ENCODE data around the gene TMPRSS11A.
A peak's percentile ranks its signal among the peaks of the same experiment; 100 is the strongest.

The TMPRSS11A gene, protein sequence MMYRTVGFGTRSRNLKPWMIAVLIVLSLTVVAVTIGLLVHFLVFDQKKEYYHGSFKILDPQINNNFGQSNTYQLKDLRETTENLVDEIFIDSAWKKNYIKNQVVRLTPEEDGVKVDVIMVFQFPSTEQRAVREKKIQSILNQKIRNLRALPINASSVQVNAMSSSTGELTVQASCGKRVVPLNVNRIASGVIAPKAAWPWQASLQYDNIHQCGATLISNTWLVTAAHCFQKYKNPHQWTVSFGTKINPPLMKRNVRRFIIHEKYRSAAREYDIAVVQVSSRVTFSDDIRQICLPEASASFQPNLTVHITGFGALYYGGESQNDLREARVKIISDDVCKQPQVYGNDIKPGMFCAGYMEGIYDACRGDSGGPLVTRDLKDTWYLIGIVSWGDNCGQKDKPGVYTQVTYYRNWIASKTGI

DNA sequence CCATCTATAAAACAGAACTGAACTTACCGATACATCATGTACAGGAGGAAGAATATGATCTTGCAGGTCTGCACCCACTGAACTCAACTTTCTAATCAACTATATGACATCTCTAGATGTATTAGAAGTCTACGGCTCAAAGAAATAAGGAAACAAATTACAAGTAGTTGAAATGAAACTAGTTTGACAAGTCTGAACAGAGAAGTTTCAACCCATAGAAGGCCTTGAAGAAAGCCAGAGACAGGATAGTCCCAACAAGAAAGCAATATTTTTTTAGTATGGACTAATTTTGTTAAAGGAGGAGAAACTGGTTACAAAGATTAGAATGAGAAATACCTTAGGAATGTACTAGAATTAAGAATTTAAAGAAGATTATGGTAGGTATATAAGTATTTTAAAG lies at the start of gene TMPRSS11A:
TMPRSS11A (minus strand) TSS at position 138 of the 400 bp plus-strand sequence; CDS start at position 38, 100 bp downstream.
- DNase-seq (ENCODE audit: low spot score), result no peak

DNA sequence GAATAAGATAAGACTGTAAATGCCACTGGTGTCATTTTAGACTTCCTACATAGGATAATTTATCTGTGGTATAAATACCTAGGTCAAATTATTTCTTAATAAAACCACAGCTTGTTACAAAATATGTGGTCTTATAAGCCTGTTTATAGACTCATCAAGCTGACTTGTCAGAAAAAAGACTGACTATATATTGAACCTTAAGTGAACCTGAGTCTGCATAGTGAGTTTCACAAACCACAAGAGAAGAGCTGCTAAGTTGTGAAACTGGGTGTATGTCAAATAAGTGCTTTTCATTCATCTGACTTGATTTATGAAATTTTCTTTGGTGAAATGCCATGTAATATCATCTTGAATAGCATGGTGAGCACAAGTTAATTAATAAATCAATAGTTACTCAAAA lies 48.4 kb upstream of the TMPRSS11A start:
- DNase-seq (ENCODE audit: low spot score), result no peak

DNA sequence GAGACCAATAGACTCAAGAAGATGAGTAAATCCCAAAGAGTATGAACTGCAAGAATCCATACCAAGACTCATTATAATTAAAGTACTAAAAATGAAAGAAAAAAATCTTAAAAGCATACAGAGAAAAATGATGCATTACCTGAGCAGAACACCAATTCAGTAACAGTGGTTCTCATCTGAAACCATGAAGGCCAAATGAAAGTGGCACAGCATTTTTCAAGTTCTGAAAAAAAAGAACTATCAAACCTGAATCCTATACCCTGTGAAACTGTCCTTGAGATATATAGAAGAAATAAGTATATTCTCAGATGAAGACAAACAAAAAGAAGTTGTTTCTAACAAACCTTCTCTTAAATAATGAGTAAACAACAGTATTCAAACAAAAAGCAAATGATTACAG lies 39.6 kb upstream of the TMPRSS11A start:
- DNase-seq (ENCODE audit: low spot score), result no peak

DNA sequence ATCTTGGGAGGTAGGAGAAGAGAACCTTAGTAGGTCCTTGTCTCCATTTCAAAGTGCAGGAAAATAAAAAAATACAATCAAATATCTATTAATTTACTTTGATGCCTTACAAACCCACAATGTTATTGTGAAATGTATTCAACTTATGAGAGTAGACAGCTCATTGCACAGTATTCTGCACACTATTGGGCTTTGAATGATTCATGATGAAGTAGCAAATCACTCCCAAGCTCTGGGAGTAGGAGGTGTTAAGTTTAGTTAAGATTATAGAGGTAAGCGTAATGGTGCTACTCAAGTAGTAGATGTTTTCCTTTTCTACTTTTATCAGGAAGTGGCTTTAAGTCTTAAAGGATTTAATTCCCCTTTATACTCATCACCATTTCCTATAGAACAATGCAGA lies 32.8 kb upstream of the TMPRSS11A start:
- no peak for DNase-seq (ENCODE audit: low spot score)

DNA sequence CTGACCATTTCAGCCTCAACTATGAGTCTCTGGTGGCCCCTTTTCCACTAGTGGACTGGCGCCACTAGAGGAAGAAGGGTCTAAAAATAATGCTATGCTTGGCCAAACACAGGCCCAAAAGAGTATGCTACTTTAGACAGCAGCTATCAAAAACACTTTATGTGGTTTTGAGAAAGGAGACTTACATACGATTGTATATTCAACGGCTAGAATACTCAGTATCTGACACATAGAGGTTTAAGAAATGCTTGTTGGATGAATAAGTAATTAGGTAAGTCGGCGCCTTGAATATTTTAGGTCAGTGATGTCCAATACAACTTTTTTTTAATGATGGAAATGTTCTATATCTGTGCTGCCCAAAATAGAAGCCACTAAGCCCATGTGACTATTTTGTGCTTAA lies 25.7 kb upstream of the TMPRSS11A start:
- DNase-seq (ENCODE audit: low spot score), result no peak

DNA sequence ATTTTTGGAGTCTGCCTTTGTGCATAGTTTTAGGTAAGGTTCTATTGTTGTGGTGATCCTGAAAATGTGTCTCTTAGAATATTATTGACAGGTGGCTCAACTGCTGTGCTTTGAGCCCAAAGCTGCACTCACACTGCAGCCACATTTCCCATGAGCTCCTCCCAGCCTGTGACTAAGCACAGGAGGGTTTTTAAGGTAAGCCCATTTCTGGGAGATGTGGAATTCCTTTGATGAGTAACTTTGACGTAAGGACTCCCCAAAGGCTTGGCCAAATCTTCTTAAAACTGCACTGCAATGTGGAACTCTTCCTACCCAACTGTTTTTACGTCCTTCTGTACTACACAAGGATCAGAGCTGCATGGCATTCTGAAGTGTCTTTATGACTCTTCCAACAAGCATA lies 20.0 kb upstream of the TMPRSS11A start:
- DNase-seq (ENCODE audit: low spot score), result no peak

DNA sequence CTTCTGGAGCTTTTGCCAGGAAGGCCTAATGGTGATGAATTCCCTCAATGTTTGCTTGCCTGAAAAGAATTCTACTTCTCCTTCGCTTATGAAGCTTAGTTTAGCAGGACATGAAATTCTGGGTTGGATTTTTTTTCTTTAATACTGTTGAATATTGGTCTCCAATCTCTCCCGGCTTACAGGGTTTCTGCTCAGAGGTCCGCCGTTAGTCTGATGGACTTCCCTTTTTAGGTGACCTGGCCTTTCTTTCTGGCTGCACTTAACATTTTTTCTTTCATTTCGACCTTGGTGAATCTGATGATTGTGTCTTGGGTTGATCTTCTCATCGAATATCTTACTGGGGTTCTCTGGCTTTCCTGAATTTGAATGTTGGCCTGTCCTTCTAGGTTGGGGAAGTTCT lies 17.2 kb upstream of the TMPRSS11A start:
- DNase-seq (ENCODE audit: low spot score), result no peak

DNA sequence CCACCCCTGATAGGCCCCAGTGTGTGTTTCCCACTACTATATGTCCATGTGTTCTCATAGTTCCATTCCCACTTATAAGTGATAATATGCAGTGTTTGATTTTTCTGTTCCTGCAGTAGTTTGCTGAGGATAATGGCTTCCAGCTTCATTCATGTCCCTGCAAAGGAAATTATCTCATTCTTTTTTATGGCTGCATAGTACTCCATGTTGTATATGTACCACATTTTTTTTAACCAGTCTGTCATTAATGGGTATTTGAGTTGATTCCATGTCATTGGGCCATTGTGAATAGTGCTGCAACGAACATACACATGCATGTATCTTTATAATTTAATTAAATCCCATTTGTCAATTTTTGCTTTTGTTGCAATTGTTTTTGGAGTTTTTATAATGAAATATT lies 10.3 kb upstream of the TMPRSS11A start:
- DNase-seq (ENCODE audit: low spot score), result no peak

DNA sequence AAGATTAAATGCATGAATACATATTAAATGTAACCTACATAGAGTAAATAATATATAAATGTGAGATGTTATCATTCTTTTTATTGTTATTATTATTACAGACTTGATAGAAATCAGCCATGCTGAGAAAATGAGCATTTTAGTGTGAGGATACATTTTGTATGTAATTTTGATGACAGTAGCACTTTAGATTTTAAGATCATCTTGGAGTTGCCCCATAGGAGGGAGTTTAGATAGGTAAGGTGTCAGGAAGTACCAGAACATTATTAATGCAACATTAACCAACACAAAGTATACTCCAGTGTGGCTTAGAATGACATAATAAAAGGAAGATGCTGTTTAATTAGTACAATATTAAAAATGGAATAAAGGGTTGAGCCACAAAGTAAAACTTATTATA lies 8.4 kb downstream of the TMPRSS11A start:
- DNase-seq (ENCODE audit: low spot score), result no peak

DNA sequence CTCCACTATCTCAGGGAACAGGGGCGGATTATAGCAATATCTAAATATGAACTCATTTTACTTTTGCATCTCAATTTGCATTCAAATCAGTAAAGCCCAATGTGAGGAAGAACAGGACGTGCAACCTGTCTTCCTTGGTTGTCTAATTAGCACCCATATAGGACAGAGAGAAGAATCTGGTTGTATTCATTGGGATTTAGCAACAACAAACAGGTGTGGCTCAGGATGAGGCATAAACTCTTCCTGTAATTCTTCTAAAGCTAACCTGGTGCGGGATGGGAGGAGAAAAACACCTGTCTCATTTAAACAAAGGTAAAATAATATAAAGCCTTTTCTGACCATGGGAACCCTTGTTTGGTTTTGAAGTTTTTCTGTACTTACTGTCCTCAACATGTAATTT lies 22.2 kb downstream of the TMPRSS11A start:
- DNase-seq (ENCODE audit: low spot score), result no peak

DNA sequence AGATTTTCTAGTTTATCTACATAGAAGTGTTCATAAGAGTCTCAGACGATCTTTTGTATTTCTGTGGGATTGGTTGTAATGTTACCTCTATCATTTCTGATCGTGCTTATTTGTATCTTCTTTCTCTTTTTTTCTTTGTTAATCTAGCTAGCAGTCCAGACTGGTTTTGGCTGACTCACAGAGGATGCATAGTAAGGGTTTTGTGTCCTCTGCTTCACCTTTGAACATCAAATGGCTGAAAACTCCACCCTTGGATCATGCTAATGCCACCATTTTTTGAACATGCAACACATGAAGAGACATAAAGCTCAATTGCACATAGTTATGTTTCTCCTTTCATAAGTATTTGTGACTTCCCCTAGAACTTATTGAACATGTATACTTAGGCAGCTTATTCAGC lies 22.8 kb downstream of the TMPRSS11A start:
- no peak for DNase-seq (ENCODE audit: low spot score)

DNA sequence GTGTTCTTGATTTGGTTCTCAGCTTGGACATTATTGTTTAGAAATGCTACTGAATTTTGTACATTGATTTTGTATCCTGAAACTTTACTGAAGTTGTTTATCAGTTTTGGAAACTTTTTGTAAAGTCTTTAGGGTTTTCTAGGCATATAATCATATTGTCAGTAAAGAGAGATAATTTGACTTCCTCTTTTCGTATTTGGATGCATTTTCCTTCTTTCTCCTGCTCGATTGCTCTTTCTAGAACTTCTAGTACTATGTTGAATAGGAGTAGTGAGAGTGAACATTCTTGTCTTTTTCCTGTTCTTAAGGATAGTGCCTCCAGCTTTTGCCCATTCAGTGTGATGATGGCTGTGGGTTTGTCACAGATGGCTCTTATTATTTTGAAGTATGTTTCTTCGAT lies 24.1 kb downstream of the TMPRSS11A start:
- DNase-seq (ENCODE audit: low spot score), result no peak

DNA sequence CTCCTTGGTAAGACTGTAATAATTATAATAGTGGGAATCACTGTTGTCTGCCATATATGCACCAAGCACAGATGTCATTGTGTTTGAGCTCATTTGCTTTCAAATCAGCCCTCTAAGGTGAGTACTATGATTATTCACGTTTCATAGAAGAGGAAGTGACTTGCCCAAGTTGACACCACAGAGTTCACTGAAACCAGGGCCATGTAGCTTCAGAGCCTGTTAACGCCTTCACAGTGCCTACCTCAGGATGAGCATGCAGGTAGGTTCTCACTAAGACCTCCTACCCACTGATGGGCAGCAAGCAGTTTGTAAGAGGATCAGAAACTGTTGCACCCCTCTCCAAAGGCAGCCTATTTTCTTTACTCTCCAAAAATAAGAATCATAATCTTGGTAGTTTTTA lies 27.4 kb downstream of the TMPRSS11A start:
- DNase-seq (ENCODE audit: low spot score), result no peak

DNA sequence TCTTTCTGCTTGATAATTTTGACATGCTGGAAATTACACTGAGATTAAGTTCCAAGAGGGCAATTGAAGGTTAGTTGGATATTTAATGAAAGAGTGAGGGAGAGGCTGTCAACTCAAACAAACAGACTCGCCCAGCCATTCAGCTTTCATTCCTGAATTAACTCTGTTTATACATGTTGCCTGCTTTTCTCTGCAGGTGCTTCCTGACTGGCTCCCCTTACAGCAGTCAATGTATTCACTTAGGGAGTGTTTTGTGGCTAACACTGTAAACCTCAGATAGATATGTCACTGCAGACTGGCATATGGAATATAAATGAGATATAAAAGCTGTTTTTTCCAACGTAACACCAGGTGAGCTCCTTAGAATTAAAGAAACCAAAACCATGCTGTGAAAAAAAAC lies 28.7 kb downstream of the TMPRSS11A start:
- DNase-seq (ENCODE audit: low spot score), result no peak

DNA sequence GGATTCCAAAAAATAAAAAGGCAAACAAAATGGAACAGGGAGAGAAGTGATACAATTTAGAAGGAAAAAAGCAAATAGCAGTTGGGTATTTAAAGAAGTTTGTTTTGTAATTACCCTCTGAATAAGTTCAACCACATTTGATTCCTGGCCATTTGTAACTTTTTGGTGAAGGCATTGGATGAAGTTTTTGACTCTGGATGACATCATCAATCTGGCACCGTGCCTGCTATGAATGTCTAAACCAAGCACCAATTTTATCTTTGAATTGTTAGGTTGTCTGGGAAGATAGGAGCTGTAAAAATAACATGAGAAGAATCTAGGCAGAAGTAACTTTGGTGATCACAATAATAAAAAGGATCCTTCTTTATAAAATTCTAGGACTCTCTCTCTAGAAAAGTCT lies 29.5 kb downstream of the TMPRSS11A start:
- no peak for DNase-seq (ENCODE audit: low spot score)

DNA sequence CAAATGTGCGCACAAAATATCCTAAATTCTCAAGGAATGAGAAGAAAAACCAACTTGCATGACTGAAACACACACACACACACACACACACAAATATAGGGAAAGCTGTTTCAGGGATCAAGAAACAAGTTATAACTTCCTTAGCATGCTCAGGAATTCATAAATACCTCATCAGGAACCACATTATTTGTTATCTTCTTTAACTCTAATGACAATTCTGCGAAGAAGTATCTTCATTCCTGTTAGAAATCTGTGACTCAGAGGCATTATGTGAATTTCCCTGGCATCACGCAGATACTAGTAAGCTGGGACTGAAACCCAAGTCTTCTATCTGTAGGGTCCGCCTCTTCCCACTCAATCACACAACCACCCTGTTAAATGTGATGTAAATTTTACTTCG lies 30.3 kb downstream of the TMPRSS11A start:
- no peak for DNase-seq (ENCODE audit: low spot score)

DNA sequence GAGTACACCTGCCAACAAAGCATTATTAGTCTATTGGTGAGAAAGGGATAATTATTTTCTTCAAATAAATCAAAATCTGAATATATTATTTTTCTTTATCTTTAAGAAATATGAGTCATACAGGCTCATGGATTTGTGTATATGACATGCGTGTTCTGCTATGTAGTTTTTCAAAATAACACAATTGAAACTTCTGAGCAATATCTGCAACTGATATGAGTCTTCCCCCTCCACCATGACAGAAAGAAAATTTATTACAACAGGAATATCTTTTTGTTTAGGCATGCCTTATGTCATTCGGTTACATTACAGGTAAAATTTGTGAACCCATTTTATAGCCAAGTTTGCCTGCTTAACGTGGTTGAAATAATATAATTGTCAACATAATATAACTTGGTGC lies 32.0 kb downstream of the TMPRSS11A start:
- DNase-seq (ENCODE audit: low spot score), result no peak

DNA sequence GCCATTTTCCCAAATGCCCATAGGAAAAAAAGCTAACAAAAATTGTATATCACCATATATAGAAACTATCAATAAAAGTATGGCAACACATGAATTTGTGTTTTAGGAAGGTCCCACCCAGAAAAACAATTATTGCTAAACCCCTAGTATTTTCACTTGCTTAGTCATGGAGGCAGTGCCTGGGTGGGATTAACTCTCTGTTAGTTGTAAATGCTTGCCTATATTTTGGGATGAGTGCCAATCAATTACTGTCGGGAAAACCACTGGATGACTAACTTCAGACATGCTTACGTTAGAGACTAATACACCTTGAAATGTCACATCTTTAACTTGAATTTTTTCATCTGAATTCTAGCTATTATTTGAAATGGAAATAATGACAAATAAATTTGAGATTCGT lies 33.9 kb downstream of the TMPRSS11A start:
- DNase-seq (ENCODE audit: low spot score), result peak; percentile 7

DNA sequence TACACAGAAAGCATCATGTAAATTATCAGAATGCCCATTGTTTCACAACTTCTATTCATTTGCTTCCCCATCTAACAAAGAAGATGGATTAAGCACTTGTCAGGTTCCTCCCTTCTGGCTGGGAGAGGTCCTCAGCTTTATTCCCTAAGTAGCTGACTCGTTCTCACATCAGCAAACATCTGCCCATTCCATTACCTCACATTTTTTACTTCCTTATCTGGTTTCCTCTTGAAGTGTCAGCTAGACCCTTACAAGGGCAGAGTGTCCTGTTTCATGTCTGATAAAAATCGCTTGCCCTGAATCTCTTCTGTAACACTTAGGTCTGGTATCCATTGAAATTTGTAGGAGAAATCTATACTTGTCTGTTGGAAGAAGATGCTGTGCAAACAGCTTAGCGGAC lies 34.7 kb downstream of the TMPRSS11A start:
- no peak for DNase-seq (ENCODE audit: low spot score)

DNA sequence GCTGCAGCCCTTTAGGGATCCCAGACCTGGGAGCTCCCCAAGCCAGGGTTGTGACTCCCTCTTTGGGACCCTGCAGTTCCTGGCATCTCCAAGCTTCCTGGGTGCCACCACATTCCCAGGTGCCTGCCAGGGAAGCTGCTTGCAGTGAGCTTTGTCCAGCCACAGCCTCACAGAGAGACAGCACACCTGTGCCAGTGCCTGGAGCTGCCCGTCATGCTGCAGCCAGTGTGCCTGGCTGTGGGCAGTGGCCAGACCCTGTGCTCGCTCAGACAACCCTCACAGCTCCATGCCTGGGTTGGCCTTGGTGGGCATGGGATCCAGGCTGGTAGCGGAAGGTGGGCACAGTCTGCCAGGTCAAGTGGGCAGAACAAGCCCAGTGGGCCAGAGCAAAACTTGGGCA lies 36.0 kb downstream of the TMPRSS11A start:
- DNase-seq (ENCODE audit: low spot score), result no peak

DNA sequence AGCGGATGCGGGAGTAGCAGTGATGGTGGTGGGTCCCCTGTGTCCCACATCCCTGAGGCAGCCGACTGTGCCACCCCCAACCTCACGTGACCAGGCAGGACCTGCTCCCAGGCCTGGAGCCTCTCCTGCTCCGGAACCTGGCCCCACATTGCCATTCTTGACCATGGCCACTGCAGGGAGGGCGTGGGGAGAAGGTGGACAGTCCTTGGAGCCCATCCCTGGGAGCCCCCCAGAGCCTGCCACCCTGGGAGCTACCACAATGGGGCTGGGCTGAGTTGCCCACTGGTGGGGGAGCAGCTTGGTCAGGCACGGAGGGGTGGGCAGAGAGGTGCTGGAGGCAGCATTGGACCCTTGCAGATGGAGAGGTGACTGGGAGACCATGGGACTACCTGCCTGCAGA lies 36.8 kb downstream of the TMPRSS11A start:
- no peak for DNase-seq (ENCODE audit: low spot score)

DNA sequence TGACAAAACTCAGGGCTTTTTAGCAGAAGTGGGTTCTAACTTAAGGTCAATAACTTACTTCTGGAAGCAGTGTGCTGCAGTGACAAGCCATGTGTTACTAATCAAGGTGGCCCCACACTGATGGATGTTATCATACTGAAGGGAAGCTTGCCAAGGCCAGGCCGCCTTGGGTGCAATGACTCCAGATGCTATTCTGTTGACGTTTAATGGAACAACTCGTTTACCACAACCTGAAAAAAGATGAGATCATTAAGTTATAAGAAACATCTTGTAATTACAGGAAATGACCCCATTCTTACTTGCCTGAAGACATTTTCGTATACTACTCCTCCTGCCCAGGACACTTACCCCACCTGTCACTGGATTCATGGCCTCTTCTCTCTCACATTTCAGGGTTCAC lies 40.6 kb downstream of the TMPRSS11A start:
- no peak for DNase-seq (ENCODE audit: low spot score)

DNA sequence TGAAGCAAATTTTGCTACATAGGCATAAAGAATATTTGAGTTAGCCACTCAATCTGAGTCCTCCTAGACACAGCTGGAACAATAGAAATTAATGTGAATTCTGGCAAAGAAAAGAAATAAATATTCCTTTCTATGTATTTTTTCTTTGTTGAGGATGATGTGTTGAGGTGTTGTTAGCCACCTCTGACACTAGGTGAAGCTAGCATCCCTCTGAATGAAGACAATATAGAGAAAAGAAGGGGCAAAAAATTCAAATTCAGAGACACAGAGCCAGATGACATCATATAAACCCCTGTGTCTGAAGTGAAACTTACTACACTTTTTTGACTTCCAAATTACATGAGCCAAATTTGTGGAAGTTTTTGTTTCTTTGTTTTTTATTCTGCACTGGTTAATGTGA lies 44.9 kb downstream of the TMPRSS11A start:
- DNase-seq (ENCODE audit: low spot score), result no peak

DNA sequence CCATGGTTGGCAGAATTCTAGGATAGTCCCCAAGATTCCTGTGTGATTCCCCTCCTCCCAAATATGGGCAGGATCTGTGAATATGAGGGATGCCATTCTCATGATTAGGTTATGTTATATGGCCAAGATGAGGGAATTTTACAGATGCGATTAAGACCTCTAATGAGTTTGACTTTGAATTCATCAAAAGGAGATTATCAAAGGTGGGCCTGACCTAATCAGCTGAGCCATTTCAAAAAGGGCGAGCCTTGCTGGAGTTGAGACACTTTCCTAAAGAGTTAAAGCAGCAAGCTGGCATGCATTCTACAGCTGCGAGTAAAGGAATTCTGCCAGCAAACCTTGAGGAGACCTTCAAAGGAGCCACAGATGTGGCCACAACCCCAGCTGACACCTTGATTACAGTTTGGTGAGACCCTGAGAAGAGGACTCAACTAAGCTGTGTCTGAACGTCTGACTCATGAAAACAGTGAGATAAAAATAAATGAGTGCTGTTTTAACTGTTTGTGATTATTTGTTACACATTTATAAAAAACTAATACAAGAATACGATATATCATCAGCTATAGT lies 47.8 kb downstream of the TMPRSS11A start:
- DNase-seq (ENCODE audit: low spot score), result no peak
